ENCODE data around the gene CCDC167.
A peak's percentile ranks its signal among the peaks of the same experiment; 100 is the strongest.

Gene CCDC167

DNA sequence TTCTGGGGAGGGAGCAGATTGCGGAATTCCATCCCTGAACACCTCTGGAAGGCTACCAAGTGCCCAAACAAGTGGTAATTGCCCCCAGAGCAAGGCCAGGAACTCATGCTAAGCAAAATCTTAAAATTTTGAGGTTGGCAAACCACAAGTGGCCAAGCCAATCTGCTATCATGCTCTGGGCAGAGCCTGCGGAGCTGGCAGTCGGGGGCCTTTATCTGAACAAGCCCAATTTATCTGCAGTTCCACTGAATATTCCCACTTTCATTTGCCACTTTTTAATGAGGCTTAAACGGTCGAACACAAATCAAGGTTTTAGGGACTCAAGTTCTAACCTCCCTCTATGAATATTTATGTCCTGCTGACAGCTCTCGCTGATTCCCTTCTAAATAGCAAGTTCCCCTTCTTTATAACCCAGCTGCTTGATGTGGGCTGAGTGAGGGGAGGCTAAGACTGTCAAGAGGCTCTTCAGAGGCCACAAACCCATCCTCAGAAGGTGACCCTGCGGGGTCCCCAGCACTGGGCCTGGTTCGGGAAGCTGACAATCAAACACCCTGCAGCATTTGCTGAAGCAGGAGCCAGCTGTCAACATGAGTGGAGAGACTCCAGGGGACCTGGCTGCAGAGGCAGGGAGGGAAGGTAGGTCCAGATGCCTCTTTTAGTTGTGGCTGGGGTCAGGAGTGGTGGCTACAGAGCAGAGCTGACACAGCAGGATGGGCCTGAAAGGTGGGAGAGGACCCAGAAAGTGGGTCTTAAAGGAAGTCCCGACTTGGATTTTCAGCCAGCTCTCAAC is 11.9 kb downstream of the CCDC167 start:
- DNase-seq: no peak

DNA sequence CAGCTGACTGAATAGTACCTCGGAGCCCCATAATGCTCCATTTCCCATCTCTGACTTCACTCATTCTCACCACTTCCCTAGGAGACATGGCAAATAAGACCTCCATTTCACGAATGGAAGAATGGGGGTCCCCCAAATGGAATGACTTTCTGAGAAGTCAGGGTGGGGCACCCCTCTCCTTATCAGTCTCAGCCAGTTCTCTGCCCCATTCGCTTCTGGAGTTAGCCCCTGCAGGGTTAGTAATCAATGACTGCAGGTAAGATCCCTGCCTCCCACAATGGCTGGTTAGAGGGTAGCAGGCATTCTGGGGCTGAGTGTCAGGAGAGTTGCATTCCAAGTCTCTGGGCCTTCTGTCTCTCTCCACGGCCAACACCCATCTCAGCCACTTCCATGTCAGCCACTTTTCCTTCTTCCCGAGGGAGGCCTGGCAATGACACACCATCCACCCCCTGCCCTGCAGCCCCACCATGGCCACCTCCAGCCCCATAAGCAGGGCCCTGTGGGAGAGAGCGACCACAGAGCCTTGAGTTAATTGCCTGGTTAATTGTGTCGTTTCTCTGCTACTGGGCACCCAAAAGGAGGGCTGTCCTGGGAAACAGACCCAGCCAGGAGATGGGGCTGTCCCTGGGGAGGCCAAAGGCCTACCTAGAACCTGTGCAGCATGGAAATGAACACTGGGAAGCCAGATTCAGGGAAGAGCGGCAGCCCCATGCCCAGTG is 13.4 kb downstream of the CCDC167 start:
- DNase-seq: no peak

DNA sequence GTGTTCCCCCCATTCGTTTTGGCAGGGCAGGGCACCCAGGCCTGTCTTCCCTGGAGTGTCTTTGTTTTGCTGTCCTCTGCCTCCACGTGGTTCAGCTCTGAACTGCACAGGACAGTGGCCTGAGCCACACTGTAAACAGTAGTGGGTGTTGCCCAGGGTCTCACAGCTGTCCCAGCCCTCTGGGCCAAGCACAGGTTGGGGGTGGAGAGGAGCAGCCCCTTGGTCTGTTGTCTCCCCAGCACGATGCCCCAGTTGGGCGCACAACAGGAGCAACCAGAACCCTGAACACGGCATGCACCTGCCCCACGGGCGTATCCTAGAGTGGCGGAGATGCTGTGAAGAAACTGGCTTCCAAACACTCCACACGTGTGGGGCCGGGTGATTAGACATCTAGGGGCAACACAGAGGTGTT is 14.4 kb downstream of the CCDC167 start:
- DNase-seq: no peak

DNA sequence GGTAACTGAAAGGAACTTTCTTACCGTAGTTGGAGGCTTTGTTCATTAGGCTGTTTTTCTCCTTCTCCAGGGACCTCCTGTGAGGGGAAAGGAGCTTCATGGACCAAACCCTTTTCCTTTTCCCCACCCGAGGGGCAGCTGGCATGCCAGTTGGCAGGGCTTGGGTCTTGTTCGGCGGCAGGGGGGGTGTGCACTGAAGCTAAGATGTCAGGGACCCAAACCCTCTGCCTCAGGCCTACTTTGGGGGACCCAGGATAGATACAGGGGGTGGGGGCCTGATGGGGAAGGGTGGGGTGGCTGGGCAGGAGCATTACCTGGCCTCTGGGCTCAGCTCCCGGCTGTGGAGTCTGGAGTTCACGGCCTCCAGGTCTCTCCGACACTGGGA is 14.9 kb downstream of the CCDC167 start:
- DNase-seq: no peak

DNA sequence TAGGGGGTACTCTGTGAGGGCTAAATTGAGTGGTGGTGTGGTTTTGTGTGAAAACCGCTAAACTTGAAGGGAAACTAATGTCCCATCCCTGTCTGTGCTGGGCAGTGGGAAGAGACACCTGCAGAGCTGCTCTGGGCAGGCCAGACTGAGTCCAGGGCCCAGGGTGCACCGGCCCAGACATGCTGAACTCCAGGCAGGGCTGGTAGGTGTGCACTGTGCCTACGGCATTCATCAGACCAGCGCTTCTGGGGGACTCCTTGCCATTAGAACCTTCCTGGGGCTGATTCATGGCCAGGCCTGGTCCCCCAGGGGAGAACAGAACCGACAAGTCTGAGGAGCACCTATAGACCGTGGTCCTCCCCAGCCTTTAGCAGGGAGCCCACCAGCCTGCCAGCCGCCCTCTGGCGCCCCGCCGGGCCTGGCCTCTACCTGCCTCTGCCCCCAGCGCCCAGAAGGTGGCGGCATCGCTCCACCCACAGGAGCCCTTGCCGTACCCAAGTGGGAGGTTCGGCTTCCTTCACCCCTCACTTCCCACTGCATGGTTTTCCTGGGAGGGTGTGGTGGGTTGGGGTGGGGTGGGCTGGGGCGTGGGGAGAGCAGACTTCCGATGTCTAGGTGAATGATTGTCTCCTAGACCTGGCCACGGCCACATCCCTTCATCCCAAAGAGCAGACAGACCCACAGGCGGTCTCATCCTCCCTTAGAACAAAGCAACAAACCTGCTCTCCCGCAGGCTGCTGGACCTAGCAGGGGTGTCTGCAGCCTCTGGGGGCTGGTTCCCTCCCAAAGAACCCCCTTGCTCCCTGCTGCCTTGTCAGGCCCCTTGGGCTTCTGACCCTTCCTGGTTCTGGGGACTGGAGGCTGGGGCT is 15.5 kb downstream of the CCDC167 start:
- DNase-seq: peak; percentile 60

DNA sequence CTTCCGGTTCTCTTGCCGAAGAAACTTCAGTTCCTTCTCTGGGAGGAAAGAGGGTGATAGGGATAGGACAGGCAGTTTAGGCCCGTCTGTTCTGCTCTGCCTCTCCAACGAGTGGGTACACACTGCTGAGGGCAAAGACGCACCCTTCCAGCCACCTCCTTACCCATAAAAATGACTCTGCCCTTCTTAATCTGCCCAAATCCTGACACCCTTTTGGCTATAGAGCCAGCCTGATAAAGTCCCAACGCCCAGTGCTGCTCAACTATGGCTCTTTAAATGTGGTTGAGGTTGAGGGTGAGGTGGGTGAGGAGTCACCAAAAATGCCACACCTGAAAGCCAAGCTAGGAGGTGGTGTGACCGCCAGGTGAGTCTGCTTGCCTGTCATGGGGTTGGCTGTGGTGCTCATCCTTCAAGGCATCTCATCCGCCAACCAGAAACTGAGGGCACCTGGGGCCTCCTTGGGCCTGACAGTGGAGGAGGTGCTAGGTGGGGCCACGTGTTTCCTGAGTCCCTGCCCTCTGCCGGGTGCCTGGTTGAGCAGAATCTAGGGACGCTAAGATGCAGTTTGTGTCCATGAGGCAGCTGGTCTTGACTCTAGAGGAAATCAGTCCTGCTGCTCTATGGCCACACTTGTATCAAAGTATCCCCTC is 16.3 kb downstream of the CCDC167 start:
- DNase-seq: no peak

DNA sequence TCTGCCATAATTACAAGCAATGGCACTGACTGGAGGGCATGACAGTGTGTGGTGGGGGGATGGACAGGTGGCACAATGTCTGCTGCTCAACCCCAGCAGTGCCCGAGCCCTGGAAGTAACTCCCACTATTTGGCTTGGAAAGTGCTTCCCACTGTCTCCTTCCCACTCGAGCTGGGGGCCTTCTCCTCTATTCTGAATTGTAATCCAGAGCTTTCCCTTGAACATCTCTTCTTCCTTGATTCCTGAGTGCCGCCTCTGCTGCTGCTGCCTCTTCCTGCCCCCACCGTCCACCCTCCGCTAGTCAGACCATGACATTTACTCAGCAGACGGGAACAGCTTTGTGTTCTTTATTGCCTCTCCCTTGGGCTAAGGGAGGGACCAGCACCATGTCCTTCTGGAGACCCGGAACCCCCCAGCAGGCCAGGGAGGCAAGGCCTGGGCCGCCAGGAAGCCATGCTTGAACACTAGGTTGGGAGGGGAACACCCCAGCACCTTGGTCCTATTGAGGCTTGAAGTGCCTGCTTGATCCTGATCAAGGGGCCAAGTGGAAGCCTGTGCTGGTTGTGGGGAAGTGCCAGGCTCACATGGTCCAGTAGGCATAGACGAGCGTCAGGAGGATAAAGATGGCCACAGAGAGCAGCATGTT is 17.0 kb downstream of the CCDC167 start:
- DNase-seq: no peak

DNA sequence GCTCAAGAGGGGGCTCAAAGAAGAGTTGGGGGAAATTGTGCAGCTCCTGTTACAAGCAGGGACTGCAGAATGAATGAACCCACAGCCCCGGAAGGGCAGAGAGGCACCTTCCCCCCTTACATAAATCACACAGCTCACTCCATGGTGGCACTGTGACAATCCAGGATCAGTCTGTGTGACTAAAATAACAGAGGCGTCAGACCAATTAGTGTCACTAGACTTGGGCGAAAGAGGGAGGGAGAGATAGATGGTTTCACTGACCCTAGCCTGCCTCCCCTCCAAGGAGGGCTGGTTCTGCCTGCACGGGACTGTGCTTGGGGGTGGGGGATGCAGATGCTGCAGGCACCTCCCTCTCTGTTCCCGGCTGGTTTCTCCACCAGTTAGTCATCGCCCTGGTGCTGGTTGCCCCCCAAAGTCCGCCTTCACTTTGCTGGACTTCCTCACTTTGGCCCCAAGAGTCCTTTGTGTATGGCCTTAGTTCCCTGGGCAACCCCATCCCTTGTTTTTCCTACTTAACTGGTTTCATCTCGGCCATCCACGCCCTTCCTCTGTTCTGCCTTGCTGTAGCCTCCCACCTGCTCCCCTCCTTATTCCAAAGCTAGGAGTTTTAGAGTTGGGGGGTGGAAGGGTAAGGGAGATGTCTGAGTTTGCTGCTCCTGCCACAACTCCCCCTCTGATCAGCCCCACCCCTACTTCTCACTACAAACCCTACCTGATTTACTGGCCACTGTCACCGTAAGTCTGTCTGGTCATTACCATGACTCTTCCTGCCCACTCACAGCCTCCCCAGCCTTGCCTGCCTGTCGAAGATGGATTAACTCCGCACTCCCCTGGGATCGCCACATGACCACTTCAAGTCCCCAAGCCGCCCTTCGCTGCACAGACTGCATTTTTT is 17.7 kb downstream of the CCDC167 start:
- DNase-seq: no peak

DNA sequence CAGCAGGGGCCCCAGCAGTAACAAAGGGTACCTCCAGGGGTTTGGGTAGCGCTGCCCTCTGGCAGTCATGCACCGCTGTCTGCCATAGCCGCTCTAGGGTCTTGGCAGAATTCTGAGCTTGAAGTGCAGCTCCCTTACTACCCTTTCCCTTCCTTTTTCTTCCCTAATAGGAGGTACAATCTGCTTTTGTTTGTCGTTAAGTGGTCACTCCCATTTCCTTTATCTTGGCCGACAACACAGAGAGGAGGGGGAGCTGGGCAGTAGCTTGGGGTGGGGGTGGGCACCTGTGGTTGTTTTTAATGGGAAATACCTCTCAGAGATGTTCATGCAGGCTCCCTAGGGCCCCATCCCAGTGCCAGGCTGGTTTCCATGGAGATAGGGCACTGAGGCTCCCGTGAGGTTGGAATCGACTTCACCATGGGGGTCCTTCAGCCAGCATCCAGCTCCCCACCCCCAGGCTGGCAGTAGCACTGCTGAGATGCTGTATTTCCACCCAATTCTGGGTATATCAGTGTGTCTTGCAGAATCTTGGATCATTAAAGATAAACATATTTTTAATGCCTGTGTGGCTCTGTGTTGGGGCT is 18.6 kb downstream of the CCDC167 start:
- DNase-seq: no peak

DNA sequence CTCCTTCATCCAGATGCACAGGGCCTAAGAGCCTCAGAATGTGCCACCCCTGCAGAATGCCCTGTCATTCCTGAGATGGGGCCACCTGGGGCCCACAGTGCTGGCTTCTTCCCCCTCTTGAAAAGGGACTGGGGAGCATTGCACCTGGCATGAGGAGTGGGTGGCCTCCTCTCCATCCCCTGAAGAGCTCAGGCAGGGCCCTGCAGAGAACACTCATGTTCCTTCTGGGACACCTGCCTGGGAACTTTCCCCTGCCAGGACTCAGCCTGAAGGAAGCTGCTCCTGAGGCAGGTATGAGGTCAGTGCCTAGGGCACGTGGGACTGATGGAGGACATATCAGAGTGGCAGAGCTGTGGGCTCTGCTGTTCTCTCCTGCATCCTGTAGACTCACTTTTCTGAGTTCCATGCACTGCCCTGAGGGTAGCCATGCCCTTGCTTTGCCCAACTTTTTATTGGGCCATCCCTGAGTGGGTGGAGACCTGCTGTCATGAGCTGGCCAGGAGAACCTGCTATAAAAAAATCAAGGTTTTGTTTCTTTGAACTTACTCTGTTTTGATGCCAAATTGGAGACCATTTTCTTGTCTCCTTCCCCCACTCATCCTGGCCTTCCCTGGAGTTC is 19.5 kb downstream of the CCDC167 start:
- no peak for DNase-seq

DNA sequence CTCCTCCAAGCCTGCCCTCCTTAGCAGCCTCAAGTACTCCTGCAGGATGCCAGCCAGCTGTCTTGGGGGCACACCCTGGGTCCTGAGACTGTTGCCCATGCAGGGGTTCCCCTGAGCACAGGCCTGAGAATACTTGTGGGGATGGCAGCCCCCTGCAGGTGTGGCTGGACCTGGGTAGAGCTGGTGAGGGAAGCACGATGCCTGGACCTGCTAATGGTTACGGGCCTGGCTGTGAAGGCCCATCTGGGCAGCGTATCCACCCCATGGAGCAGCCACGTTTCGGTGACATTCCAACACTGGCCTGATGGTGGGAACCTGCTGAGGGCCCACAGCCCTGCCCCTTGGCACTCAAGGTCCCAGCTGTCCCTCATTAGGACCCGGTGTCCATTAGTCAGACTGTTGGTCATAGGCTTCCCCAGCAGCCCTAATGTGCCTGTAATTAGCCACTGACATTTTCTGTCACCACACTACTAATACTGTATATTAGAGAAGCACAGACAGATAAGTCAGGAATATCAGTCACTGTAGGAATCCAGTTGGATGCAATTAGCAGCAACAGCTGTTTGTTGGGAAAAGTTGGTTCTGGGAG is 20.3 kb downstream of the CCDC167 start:
- no peak for DNase-seq

DNA sequence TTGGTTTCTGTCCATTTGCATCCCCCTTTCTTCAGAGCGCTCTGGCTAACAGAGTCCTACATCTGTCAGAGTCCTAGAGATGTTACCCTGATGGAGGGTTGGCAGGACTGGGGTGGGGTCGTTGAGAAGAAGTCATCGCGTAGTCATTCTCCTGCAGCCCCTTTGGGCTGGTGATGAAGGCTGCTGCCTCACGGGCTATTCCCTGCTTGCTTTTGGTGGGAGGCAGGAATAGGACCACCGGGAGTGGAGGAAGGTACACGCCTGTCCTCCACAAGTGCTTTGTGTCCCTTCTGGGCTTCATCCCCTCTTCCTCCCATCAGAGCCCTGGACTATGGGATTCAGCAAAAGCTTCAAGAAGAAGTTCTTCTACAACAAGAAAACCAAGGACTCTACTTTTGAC is 20.9 kb downstream of the CCDC167 start:
- DNase-seq: no peak

DNA sequence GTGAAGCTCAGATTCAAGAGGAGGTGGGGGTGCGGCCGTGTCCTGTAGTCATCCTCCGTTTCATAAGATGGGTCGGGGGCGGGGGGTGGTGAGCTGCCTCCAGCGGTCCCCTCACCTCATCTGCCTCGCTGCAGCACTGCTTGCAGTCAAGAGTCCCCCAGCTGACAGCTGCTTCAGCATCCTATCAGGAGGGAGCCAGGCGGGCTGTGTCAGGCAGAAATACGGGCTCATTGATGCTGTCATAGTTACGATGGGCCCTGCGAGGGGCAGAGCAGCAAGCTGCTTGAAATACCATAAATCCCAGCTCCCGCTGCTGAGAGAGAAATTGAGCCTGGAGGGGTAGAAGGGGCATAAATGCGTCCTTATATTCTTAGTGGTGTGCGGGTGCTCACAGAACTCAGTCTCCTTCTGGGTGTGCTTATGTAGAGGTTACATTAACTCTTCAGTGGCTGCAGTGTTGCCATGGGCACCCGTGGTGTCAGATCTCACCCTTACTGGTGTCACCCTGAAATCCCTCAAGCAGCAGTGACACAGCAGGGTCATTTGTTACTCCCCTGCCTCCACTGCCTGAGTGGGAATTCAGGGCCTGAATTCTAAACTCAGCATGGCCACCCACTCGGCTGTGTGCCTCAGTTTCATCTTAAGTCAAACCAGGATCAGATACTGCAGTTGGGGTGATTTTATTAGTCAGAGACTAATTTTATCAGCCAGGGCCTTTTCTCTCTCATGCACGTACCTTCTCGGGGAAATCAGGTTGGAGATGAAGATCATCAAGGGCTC is 21.8 kb downstream of the CCDC167 start:
- no peak for DNase-seq

DNA sequence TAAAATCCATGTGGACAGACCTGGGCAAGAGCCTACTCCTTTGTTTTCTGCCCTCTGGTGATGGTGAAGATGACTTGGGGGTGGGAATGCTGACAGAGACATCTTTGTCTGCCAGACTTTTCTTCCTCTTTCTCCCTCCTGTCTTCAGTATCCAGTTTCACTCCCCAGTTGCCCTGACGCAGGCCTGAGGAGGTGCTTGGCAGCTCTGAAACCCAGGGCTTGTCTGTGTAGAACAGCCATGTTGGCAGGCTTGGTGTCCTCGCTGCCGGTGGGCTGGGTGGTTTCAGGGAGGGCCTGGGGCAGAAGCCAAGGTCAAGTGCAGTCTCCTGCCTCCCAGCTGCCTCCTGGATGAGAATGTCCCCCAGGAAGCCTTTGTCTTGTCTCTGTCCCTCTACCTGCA is 22.5 kb downstream of the CCDC167 start:
- DNase-seq: no peak

DNA sequence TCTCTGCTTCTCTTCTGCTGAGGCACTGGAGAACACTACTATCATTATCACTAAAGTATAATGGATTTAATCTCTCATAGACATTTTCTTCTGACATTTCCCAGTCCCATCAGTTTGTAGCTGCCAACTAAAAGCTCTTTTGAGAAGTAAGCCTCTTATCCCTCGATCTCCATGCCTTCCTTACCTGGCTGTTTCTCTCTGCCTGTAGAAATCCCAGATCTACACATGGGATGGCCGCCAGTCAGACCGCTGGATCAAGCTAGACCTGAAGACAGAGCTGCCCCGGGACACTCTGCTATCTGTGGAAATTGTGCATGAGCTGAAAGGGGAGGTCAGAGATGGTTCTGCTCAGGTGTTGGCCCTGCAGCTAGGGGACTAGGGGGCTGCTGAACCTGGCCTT is 25.4 kb downstream of the CCDC167 start:
- DNase-seq: no peak

DNA sequence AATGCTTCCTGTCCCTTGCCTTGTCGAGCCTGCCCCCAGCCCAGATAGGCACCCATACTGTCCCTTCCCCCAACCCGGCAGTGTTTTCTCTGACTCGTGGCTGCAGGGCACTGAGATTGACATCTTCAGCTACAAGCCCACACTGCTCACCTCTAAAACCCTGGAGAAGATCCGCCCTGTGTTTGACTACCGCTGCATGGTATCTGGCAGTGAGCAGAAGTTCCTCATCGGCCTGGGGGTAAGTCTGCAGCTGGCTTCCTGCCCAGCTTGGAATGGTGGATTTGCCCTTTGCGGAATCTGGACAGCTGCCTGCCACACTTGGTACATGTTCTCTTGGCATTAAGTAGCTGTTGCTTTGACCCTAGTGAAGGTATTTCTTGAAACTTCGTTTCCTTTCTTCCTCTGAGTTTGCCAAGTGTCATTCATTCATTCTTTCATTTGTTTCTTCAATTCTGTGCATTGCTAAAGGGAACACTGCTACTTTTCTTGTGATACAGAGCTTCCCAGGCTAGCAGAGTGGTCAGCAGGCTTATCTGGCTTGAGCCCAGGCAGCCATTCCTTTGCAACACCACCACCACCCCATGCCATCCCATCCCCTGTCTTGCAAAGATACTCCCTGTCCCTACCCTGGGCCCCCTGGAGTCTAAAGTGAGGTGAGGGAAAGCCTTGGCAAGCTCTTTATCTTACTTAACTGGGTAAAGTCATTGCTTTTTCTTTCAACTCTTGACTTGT is 26.2 kb downstream of the CCDC167 start:
- DNase-seq: peak; percentile 60

DNA sequence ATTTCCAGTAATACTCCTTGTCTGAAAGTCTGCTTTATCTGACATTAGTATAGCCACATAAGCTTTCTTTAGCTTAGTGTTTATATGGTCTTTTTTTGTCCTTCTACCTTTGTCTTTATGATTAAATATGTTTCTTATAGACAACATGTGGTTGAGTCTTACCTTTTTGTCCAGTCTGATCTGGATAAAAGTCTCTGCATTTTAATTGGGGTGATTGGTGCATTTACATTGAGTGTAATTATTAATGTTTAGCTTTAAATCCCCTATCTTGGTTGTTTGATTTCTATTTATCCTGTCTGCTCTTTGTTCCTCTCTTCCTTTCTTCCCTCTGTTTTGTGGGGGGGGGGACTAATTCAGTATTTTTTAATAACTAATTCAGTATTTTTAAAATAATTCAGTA is 32.0 kb downstream of the CCDC167 start:
- DNase-seq: no peak

DNA sequence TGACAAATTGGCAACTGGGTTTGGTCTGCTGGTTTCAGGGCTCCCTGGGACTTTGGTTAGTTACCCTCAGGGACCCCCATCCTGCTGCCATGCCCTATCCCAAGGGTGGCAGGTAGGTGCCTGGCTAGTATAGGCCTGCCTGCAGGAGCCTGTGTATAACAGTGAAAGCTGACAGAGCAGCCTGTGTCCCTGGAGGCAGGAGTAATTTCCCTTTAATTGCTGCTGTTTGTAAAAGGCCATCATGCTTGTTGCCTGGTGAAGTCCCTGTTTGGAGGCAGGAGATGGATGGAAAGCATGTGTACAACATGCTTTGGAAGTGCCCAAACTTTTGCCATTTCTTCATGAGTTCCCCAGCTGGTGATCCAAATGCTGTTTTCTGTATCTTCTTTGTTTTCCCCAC is 36.6 kb downstream of the CCDC167 start:
- DNase-seq: no peak

DNA sequence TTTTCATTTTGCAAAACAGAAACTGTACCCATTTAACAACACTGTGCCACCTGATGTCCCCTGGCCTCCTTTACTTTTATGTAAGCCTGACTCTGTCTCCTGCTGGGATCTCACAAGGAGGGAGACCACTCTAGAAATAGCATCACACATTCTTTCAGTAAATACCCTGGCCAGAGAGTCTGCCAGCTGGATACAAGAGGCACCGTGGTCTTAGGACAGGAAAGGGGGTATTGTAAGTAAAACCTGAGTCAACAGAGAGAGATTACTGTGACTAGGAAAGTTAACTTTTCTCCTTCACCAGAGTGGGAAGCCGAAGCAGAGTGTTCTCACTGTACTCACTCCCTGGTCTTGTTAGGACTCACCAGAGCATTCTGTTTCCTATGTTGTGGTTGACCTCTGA is 38.9 kb downstream of the CCDC167 start:
- no peak for DNase-seq

Data from right hindlimb (tissue), 1 donor.